DMS114 treated with DMSO at 0.1 percent for 48 hours (cell line): ENCODE measurements around the gene CCDC183.
A peak's percentile ranks its signal among the peaks of the same experiment; 100 is the strongest.
"Not testable (repeated sequence)": the region's sequence is repeated elsewhere in the genome, so short reads cannot be mapped to it uniquely, and the experiment has no call there.

Experiments used
- DNase-seq: peaks from one replicate; lab custom pipeline; 2025; ENCODE audit not compliant: unreplicated experiment; lab: John Stamatoyannopoulos, UW

Gene CCDC183

DNA sequence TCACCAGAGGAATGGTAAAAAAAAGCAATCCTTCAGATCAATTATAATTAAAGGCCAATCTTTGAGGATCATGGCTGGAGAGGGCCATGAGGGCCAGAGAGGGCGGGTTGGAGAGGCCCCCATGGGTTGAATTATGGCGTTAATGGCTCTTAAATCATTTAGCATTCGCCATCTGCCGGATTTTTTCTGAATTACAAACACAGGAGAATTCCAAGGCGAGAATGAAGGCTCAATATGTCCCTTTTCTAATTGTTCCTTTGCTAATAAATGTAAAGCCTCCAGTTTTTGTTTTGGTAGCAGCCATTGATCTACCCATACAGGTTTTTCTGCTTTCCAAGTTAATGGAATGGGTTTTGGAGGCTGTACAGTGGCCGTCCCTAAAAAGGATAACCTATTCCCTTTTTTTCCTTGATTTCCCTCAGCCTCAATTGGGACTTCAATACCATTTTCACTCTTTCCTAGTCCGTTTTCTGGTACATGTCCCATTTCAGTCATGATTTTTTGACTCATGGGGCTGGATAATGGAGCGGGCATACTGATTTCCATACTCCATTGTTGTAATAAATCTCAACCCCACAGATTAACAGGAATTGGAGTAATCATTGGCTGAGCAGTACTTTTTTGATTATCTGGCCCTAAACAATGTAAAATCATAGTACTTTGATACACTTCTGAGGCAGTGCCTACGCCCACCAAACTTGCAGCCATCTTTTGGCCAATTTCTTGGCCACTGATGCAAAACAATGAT lies 11.7 kb upstream of the CCDC183 start:
- peak; percentile 32 for DNase-seq

DNA sequence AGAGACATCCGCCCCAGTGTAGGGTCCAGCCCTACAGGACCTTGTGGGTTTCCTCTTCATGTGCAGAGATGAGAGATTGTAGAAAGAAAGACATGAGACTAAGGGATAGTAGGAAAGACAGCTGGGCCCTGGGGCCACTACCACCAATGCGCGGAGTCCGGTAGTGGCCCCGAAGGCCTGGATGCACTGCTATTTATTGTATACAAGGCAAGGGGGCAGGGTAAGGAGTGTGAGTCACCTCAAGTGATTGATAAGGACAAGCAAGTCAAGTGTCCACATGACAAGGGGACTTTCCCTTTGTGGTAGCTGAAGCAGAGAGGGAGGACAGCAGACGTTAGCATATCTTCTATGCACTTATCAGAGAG lies 11.2 kb upstream of the CCDC183 start:
- DNase-seq, result no peak

DNA sequence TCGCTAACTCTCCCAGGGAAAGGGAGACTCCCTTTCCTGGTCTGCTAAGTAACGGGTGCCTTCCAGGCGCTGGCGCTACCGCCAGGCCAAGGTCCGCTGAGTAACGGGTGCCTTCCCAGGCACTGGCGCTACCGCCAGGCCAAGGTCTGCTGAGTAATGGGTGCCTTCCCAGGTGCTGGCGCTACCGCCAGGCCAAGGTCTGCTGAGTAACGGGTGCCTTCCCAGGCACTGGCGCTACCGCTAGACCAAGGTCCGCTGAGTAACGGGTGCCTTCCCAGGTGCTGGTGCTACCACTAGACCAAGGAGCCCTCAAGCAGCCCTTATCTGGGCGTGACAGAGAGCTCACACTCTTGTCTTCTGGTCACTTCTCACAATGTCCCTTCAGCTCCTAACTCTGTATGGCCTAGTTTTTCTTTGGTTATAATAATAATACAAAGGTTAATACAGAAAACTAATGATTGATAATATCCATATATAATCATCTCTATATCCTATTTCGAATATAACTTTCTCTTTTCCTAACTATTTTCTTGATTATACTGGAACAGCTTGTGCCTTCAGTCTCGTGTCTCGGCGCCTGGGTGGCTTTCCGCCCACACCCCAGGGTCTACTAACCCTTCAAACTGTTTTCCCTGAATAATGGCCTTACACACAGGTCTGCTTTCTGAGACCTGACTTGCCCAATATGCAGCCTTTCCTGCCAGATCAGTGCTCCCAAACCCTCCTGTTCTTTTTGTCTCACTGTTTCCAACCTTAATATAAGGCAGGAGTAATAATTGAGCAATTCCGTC lies 10.4 kb upstream of the CCDC183 start:
- DNase-seq, result not testable (repeated sequence)

DNA sequence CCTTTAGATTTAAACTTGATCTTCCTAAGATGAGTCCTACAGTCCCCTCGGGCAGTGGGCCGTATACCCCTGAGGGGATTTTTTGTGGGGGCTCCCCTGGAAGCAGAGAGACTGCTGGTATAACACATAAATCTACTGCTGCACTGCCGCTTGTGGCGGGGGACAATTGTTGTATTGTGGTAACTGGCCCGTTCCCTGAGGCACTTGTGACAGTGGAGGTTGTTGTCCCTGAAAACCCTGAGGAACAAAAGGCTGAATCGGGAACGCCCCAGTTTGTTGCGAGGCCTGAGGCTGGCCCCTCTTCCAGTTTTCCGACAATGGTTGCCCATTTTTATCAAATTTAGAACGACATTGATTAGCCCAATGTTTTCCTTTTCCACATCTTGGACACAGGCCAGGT lies 9.7 kb upstream of the CCDC183 start:
- no peak for DNase-seq

DNA sequence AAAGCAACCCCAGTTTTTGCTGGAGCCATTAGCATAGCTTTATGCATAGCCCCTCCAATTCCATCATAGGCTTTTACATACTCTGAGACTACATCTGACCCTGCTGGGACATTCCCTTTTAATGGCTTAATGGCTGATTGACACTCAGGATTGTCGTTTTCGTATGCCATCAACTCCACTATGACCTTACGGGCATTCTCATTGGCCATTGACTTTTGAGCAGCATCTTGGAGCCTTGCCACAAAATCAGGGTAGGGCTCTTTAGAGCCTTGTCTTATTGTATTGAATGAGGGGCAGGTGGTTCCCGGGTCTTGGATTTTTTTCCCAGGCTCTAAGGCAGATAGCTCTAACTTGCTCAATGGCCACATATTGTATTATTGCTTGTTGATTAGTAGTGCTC lies 9.2 kb upstream of the CCDC183 start:
- not testable (repeated sequence) for DNase-seq

DNA sequence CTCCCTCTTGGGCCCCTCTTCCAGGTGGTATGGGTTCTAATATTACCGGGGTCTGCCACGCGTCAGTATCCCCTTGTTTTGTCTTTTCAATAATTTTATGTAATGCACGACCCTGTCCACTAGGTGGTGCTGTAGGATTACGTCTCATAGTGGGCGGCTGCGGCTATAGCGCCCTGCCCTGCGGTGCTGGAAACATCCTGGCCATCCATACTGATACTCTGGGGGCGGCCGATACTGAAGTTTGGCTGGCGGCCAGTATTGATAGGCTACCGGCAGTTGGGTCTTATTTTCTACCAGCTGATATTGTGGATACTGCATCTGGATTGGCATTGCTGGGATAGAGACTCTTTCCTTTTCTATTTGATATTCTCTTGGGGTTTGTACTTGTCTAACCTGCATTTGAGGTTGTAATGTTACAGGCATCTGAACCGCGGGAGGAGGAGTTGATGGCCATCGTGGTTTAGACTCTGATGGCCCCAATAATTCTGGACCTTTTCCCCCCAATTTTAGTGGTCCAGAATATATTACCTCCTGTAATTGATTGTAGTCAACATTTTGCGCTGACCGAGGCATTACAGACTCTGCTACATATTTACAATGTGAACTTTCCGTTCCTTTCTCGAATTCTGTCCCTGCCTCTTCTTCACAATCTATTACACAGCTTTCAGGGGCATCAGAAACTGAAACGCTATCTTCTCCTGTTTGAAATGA lies 8.3 kb upstream of the CCDC183 start:
- DNase-seq, result peak; percentile 31

DNA sequence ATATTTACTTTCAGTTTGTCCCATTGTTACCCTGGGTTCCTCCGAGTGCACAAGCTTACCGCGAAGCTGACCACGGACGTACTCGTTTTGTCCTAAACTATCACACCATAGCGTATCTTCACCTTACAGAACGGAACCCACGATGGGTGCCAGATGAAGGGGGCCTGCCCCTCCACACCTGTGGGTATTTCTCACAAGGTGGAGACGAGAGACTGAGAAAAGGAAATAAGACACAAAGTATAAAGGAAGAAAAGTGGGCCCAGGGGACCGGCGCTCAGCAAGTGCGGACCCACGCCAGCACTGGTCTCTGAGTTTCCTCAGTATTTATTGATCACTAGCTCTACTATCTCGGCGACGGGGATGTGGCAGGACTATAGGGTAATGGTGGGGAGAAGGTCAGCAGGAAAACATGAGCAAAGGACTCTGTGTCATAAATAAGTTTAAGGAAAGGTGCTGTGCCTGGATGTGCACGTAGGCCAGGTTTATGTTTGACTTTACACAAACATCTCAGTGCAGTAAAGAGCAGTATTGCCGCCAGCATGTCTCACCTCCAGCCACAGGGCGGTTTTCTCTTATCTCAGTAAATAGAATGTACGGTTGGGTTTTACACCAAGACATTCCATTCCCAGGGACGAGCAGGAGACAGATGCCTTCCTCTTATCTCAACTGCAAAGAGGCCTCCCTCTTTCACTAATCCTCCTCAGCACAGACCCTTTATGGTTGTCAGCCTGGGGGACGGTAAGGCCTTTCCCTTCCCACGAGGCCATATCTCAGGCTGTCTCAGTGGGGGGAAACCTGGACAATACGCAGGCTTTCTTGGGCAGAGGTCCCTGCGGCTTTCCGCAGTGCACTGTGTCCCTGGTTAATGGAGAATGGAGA lies 7.3 kb upstream of the CCDC183 start:
- not testable (repeated sequence) for DNase-seq

DNA sequence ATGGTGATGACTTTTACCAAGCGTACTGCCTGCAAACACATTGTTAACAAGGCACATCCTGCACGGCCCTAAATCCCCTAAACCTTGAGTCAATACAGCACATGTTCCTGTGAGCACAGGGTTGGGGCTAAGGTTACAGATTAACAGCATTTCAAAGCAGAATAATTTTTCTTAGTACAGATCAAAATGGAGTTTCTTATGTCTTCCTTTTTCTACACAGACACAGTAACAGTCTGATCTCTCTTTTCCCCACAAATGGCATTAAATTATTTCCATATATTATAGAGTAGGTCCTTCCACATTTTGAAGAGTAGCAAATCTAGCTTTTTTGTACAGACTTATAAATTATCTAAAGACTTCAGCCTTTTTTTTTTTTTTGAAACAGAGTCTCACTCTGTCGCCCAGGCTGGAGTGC lies 6.6 kb upstream of the CCDC183 start:
- no peak for DNase-seq

DNA sequence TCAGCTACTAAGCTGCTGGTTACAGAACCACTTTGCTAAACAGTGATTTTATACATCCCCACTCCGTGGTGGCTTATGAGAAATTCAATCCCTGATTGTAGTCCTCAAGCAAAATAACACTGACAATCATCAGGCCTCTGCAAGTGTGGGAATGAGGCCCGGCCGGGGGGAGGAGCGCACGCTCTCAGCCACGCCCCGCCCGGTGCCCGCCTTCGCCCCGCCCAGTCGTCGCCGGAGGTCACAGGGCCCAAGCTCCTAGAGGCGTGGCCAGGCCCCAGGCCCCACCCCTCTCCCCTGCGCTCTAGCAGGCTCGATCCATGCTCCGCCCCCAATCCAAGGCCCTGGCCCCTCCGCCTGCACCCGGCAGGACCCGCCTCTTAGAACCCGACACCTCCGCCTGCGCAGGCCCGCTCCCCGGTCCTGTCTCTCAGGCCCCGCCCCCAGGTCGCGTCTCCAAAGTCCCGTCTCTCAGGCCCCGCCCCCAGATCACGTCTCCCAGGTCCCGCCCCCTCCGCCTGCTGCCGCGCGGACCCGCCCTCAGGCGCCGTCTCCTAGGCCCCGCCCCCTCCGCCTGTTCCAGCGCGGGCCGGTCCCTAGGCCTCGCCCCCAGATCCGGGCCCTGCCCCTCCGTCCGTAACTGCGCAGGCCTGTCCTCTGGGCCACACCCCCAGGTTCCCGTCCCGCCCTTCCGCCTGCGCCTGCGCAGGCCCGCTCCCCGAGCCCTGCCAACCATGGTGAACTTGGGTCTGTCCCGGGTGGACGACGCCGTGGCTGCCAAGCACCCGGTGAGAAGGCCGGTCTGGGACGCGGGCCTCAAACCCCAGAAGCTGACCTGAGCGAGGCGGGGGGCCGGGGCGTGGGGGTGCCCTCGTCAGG lies 5.3 kb upstream of the CCDC183 start, which contains the start of gene TMEM141:
Gene TMEM141 (plus strand): TSS at position 705 of the 876 bp plus-strand sequence. CDS start 27 bp downstream, at position 732.
- peak; percentile 93 for DNase-seq

DNA sequence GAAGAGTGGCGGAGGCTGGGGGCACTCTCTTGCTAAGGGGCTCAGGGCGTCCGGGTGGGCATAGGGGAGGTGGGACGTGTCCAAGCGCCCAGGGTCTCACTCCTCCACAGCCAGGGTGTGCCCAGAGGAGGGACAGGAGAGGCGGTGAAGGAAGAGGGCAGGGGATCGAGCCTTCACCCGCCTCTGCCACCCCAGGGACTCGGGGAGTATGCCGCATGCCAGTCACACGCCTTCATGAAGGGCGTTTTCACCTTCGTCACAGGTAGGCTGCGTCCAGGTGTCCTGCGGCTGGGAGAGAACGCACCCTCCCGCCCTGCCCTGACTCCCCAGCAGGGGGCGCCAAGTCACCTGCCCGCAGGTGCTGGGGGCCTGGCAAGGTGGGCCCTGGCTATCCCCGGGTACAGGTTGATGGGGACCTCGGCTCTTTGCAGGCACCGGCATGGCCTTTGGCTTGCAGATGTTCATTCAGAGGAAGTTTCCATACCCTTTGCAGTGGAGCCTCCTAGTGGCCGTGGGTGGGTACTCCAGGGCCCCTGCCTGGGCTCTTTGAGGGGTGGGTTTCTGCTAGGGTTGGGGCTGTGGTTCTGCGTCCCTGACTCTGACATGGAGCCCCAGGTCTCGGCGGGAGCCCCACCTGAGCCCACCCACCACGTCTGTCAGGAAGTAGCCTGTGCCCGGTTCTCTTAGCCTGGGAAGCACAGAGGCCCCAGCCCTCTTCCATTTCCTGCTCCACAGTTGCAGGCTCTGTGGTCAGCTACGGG lies 4.4 kb upstream of the CCDC183 start:
- DNase-seq, result no peak

DNA sequence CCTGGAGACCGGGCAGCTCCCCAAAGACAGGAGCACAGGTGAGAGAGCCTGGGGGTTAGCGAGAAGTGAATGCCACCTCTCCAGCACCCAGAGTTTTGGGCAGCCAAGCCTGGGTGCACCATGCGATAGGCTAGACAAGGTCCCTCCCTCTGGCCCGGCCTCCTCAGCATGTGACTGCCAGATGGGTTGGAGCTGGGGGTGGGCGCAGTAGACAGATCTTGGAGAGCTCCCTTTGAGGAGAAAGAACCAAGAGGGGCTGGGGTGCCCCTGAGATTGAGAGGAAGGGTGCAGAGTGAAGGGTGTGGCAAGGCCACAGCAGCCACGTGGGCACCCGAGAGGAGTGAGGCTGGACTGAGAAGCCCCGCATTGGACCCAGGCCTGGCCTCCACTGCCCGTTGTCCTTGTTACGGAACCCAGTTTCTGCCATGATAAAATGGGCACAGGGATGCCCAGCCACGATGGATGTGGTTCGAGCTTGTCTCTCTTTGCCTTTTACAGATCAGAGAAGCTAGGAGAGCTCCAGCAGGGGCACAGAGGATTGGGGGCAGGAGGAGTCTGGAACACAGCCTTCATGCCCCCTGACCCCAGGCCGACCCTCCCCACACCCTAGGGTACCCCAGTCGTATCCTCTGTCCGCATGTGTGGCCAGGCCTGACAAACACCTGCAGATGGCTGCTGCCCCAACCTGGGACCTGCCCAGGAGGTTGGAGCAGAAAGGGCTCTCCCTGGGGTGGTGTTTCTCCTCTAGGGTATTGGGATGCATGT lies 3.6 kb upstream of the CCDC183 start:
- no peak for DNase-seq

DNA sequence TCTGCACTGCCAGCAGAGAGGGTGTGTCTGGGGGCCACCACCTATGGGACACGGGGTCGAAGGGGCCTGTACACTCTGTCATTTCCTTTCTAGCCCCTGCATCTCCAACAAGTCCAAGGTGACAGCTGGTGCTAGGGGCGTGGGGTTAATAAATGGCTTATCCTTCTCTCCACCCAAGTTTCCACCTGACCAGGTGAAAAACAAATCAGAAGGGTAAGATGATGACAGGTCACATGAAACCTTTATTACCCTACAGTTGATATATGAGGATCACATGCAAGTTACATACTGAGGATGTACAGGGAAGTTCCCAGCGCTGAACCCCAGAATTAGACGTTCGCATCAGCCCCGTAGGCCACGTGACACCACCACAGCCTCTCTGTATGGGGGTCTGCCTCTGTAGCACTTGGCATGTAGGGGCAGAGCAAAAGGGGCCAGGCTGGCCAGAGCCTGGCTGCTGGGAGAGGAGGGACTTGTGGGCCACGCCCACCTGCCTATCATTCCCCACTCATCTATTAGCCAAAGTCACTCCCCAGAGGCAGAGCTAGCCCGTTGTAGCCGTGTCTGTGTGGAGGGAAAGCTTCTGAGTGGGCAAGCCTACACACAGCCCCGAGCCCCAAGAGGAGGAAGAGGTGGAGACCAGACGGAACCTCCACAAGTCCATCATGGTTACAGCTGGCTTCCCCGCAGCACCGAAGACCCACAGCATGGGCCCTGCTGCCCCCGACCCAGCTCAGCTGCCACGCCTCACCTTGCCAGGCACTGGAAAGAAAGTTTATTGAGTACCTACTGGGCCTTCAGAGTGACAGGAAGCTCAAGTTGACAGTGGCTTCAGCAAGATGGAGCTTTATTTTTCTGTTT lies 2.8 kb upstream of the CCDC183 start:
- peak; percentile 44 for DNase-seq

DNA sequence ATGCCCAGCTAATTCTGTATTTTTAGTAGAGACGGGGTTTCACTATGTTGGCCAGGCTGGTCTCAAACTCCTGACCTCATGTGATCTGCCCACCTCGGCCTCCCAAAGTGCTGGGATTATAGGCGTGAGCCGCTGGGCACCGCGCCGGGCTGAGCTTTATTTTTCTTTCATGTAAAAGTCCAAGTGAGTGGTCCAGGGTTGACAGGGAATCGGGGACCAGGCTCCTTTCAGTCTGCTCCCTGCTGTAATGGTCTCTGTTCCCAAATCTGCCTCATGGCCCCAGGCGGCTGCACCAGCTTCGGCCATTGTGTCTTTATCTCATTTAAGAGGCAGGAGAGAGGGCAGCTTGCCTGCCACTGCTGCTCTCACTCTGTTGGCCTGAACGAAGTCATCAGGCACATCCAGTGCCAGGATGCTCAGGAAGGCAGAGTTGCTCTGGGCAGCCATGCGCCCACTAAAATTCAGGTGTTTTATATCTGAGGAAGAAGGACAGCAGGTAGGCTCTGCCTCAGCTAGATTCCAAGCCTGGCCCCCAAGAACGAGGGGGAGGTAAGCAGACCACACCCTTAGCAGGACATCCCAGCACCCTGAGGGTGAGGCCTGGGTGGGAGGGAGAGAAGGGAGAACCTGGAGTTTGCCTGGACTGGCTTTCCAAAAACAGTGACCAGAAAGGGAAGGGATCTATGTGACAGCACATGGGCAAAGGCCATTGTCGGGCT lies 1.7 kb upstream of the CCDC183 start:
- no peak for DNase-seq

DNA sequence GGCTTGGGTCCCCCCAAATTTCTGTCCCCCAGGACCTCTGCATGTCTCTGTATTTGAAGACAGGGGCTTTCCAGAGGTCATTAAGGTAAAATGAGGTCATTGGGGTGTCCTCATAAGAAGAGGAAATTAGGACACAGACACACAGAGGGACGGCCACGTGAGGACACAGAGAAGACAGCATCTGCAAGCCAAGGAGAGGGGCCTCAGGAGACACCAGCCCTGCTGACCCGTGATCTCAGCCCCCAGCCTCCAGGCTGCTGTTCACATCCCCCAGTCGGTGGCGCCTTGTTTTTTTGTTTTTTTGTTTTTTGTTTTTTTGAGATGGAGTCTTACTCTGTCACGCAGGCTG lies 1.2 kb upstream of the CCDC183 start:
- no peak for DNase-seq

DNA sequence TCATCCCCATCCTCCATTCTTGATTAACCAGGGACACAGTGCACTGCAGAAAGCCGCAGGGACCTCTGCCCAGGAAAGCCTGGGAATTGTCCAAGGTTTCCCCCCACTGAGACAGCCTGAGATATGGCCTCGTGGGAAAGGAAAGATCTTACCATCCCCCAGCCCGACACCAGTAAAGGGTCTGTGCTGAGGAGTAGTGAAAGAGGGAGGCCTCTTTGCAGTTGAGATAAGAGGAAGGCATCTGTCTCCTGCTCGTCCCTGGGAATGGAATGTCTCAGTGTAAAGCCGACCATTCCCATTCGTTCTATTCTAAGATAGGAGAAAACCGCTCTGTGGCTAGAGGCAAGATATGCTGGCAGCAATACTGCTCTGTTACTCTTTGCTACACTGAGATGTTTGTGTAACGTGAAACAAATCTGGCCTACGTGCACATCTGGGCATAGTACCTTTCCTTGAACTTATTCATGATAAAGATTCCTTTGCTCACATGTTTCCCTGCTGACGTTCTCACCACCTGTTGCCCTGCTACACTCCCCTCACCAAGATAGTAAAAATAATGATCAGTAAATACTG lies 723 bp downstream of the CCDC183 start:
- DNase-seq, result not testable (repeated sequence)

DNA sequence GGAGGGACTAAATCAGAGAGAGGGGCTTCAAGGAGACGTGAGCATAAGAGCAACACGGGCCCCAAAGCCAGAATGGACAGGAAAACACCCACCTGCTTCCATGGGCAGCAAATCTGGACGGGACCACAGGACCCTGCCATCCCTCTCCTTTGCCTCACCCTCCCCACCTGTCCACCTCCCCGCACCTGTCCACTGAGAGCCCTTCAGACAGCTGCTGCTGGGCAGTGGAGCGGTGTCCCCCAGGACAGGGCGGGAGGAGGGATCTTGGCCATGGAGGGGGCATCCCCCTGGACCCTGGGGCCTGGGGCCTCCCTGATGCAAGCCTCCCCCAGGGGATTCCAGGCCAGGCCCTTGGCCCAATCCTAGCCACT lies 2.6 kb downstream of the CCDC183 start:
- no peak for DNase-seq
